H1 (cell line): ENCODE measurements around the gene L3MBTL1. TPM values are rescaled to one million over a fixed set of nuclear protein-coding genes. Genes with fewer than 3 reads are reported as not detected.

Source experiments
- CTCF ChIA-PET: fragments of 300-600 bp; sonication (Branson Sonifier 250); formaldehyde crosslinking; loops from one replicate; lab custom pipeline; 2021; ENCODE audit not compliant: partially characterized antibody; lab: Charles Lee
- POLR2A ChIA-PET: fragments of 300-600 bp; sonication (Branson Sonifier 250); formaldehyde crosslinking; loops from one replicate; lab custom pipeline; 2021; ENCODE audit warnings: inconsistent platforms; ENCODE audit not compliant: partially characterized antibody; lab: Charles Lee
- DNase-seq, 2 experiments: peaks; one replicate each; pipeline versions ENCODE4 v3.0.0 to v3.0.0-alpha.2; 2010 to 2022; ENCODE audit warnings: low spot score in 2 of 2, low read depth in 1 of 2, mixed read lengths in 1 of 2
- FAIRE-seq: peaks from 2 replicates; lab custom pipeline; 2011; peaks lifted over from hg19 to GRCh38; lab: Jason Lieb, UNC
- H2AFZ ChIP-seq: 2 replicates; pipeline ENCODE4 v1.8.1; 2012; ENCODE audit warnings: low read length, inconsistent platforms
- H2AK5ac ChIP-seq: 2 replicates; pipeline ENCODE4 v1.6.1; 2013; ENCODE audit warnings: low read depth, low read length
- H2BK120ac ChIP-seq: replicated peaks from 2 replicates; pipeline ENCODE3; 2013; ENCODE audit warnings: low read depth, low read length, inconsistent platforms
- H2BK12ac ChIP-seq: 2 replicates; pipeline ENCODE4 v1.6.1; 2013; ENCODE audit warnings: low read depth, low read length
- H2BK15ac ChIP-seq: 2 replicates; pipeline ENCODE4 v1.6.1; 2013; ENCODE audit warnings: low read length
- H2BK20ac ChIP-seq: 2 replicates; pipeline ENCODE4 v1.6.1; 2013; ENCODE audit warnings: low read length
- H2BK5ac ChIP-seq: 2 replicates; pipeline ENCODE4 v1.6.1; 2013; ENCODE audit warnings: low read depth, low read length
- H3K14ac ChIP-seq: 2 replicates; pipeline ENCODE4 v1.6.1; 2013; ENCODE audit warnings: inconsistent platforms; ENCODE audit not compliant: insufficient read length
- H3K18ac ChIP-seq: 2 replicates; pipeline ENCODE4 v1.6.1; 2013; ENCODE audit warnings: low read length; ENCODE audit errors: extremely low read depth
- H3K23ac ChIP-seq: 2 replicates; pipeline ENCODE4 v1.6.1; 2013; ENCODE audit warnings: inconsistent platforms; ENCODE audit not compliant: insufficient read length
- H3K23me2 ChIP-seq: 2 replicates; pipeline ENCODE4 v1.6.1; 2013; ENCODE audit warnings: low read depth, low read length
- H3K27ac ChIP-seq: 2 replicates; pipeline ENCODE4 v1.6.1; 2011; ENCODE audit warnings: low read depth, low read length, inconsistent platforms
- H3K27me3 ChIP-seq, 4 experiments: replicated peaks in 1 of 4; 1 replicate in 1 of 4; 2 replicates in 3 of 4; pipeline versions ENCODE4 v1.6.1 to v1.8.1; 2011 to 2013; ENCODE audit warnings: low read length in 3 of 4, mild to moderate bottlenecking in 3 of 4, inconsistent platforms in 2 of 4, mixed read lengths in 2 of 4, moderate library complexity in 1 of 4; ENCODE audit not compliant: control insufficient read depth in 3 of 4, insufficient read depth in 3 of 4; ENCODE audit errors: extremely low read depth in 1 of 4
- H3K36me3 ChIP-seq, 4 experiments: 2 replicates each; pipeline versions ENCODE4 v1.6.1 to v1.8.1; 2011 to 2013; ENCODE audit warnings: mild to moderate bottlenecking in 4 of 4, low read length in 3 of 4, moderate library complexity in 2 of 4, control low read depth in 1 of 4, inconsistent platforms in 1 of 4; ENCODE audit not compliant: insufficient read depth in 4 of 4, control insufficient read depth in 2 of 4
- H3K4ac ChIP-seq: replicated peaks from 2 replicates; pipeline ENCODE3; 2013; ENCODE audit warnings: low read length, low read depth, mixed read lengths, inconsistent platforms; ENCODE audit not compliant: insufficient read length
- H3K4me1 ChIP-seq, 4 experiments: replicated peaks in 1 of 4; 1 replicate in 1 of 4; 2 replicates in 3 of 4; pipeline versions ENCODE4 v1.6.1 to v1.8.1; 2011 to 2013; ENCODE audit warnings: low read length in 3 of 4, inconsistent platforms in 2 of 4, mixed read lengths in 1 of 4; ENCODE audit not compliant: insufficient read depth in 4 of 4, control insufficient read depth in 3 of 4
- H3K4me2 ChIP-seq, 2 experiments: 2 replicates each; pipeline versions ENCODE4 v1.6.1 to v1.8.1; 2011 to 2013; ENCODE audit warnings: low read depth in 2 of 2, low read length in 2 of 2, control low read depth in 1 of 2, inconsistent platforms in 1 of 2, mild to moderate bottlenecking in 1 of 2; ENCODE audit not compliant: insufficient read depth in 1 of 2
- H3K4me3 ChIP-seq, 4 experiments: fragments of 200-600, 300-600 bp in 1 of 4; sonication (generic), shearing (Covaris generic), sonication (Bioruptor Twin) in 1 of 4; 2 replicates each; pipeline versions ENCODE4 v1.5.1 to v1.8.1; 2011 to 2016; ENCODE audit warnings: low read length in 4 of 4, low read depth in 3 of 4, control low read depth in 2 of 4, inconsistent platforms in 2 of 4, mild to moderate bottlenecking in 2 of 4, mixed read lengths in 1 of 4, moderate library complexity in 1 of 4; ENCODE audit not compliant: insufficient read depth in 2 of 4; ENCODE audit errors: extremely low read depth in 1 of 4
- H3K56ac ChIP-seq: replicated peaks from 2 replicates; pipeline ENCODE3; 2013; ENCODE audit warnings: low read depth, mild to moderate bottlenecking, mixed read lengths, low read length, inconsistent platforms; ENCODE audit not compliant: insufficient read length
- H3K79me1 ChIP-seq: 2 replicates; pipeline ENCODE4 v1.6.1; 2013; ENCODE audit warnings: low read depth, low read length, control low read depth
- H3K79me2 ChIP-seq, 2 experiments: 2 replicates each; pipeline versions ENCODE4 v1.6.1 to v1.8.1; 2012 to 2013; ENCODE audit warnings: low read length in 2 of 2, mild to moderate bottlenecking in 2 of 2, inconsistent platforms in 1 of 2; ENCODE audit not compliant: insufficient read depth in 2 of 2, control insufficient read depth in 1 of 2
- H3K9ac ChIP-seq, 4 experiments: replicated peaks in 1 of 4; 1 replicate in 1 of 4; 2 replicates in 3 of 4; pipeline versions ENCODE4 v1.6.1 to v1.8.1; 2011 to 2013; ENCODE audit warnings: low read depth in 3 of 4, low read length in 3 of 4, control low read depth in 2 of 4, mild to moderate bottlenecking in 2 of 4, moderate library complexity in 2 of 4, inconsistent platforms in 1 of 4; ENCODE audit errors: extremely low read depth in 1 of 4
- H3K9me3 ChIP-seq, 2 experiments: 2 replicates each; pipeline versions ENCODE4 v1.6.1 to v1.8.1; 2012 to 2013; ENCODE audit warnings: mild to moderate bottlenecking in 2 of 2, moderate library complexity in 2 of 2, control low read depth in 1 of 2, inconsistent platforms in 1 of 2, low read depth in 1 of 2, low read length in 1 of 2, mixed read lengths in 1 of 2; ENCODE audit not compliant: insufficient read depth in 2 of 2
- H4K20me1 ChIP-seq, 2 experiments: replicated peaks in 1 of 2; 2 replicates each; pipeline versions ENCODE3 to v1.8.1; 2011 to 2013; ENCODE audit warnings: inconsistent platforms in 2 of 2, low read length in 2 of 2, mild to moderate bottlenecking in 1 of 2; ENCODE audit not compliant: insufficient read depth in 2 of 2, control insufficient read depth in 1 of 2
- H4K5ac ChIP-seq: 2 replicates; pipeline ENCODE4 v1.6.1; 2013; ENCODE audit warnings: low read length, low read depth, mixed read lengths, inconsistent platforms; ENCODE audit not compliant: insufficient read length
- H4K8ac ChIP-seq: 2 replicates; pipeline ENCODE4 v1.8.0; 2013; ENCODE audit warnings: mild to moderate bottlenecking, moderate library complexity, low read length, inconsistent platforms; ENCODE audit not compliant: insufficient read depth; ENCODE audit errors: extremely low read depth
- H4K91ac ChIP-seq: replicated peaks from 2 replicates; pipeline ENCODE3; 2013; ENCODE audit warnings: low read length, mixed read lengths, inconsistent platforms; ENCODE audit not compliant: insufficient read length
- BACH1 ChIP-seq: IDR thresholded peaks from 2 replicates; pipeline ENCODE4 v1.6.1; 2012; ENCODE audit warnings: low read length, improper control_type of control experiment
- CHD2 ChIP-seq: IDR thresholded peaks from 2 replicates; pipeline ENCODE4 v1.6.1; 2012; ENCODE audit warnings: low read length, improper control_type of control experiment
- EZH2 ChIP-seq: fragments of 200-600 bp; sonication (generic); IDR thresholded peaks from 2 replicates; pipeline ENCODE4 v1.7.1; 2012; ENCODE audit warnings: low read depth, mild to moderate bottlenecking, moderate library complexity, low read length, inconsistent platforms; ENCODE audit not compliant: severe bottlenecking
- SRF ChIP-seq: IDR thresholded peaks from 2 replicates; pipeline ENCODE4 v1.6.1; 2011; ENCODE audit warnings: mild to moderate bottlenecking, low read depth, low read length, moderate library complexity
- TCF12 ChIP-seq: IDR thresholded peaks from 2 replicates; pipeline ENCODE4 v1.6.1; 2011; ENCODE audit warnings: low read depth, mild to moderate bottlenecking, low read length
- WGBS, 2 experiments: shearing (Covaris generic) in 1 of 2; methylation state at CpG; one replicate each; pipeline versions ENCODE4 v1.1.6 to v1.1.7; 2013 to 2015; ENCODE audit warnings: low lambda C conversion rate in 2 of 2, mixed read lengths in 2 of 2, inconsistent platforms in 1 of 2, low coverage in 1 of 2, missing lambda C conversion rate in 1 of 2; ENCODE audit not compliant: insufficient replicate concordance in 2 of 2, insufficient coverage in 1 of 2, insufficient read length in 1 of 2; ENCODE audit errors: extremely low coverage in 1 of 2, missing lambda C conversion rate in 1 of 2; 5-methylcytosine and 5-hydroxymethylcytosine counted together
- polyA plus RNA-seq, 7 experiments: library from polyadenylated mRNA; depleted of rRNA in 3 of 7; stranded (reverse) in 5 of 7; unstranded in 2 of 7; fragments of >200 nt in 5 of 7; fragments of 200-250 nt in 2 of 7; gene quantifications; 1 replicate in 5 of 7; 2 replicates in 1 of 7; 4 replicates in 1 of 7; pipeline versions ENCODE4 v1.2.1 to v1.2.3, GENCODE V29; 2011 to 2013; ENCODE audit warnings: missing spikeins in 2 of 7, mixed read lengths in 2 of 7
- total RNA-seq: library from RNA; stranded (reverse); fragmentation: NEBNext Ultra II Directional; extraction: Animal tissue kit (Norgen Biotek cat#: 25700); gene quantifications from 2 replicates; pipeline ENCODE4 v1.2.1, GENCODE V29; 2021

L3MBTL1 gene
- total and polyA plus RNA-seq, 2 of the 8 experiments (the other 6 are each of a cell fraction or from before 2014, with no cell fraction given), result 11.9 to 17.0 TPM

- H2AFZ ChIP-seq, result no peak overlapping the region
- WGBS, 2 experiments, result 88 to 100% methylated on average over 1 of the region's 1 CpG
- H3K27ac ChIP-seq, result no peak overlapping the region
- TF ChIP-seq BACH1 (no peak), SRF (no peak), EZH2 (no peak), TCF12 (no peak), CHD2 (no peak)
- no peak overlapping the region for H3K9ac ChIP-seq
- H4K91ac ChIP-seq, result no peak overlapping the region
- H3K4me3 ChIP-seq, result no peak overlapping the region
- H3K9me3 ChIP-seq, result no peaks in the 10 kb centered on the region
- H2BK120ac ChIP-seq, result no peak overlapping the region
- no peak overlapping the region for H2BK20ac ChIP-seq
- no peak overlapping the region for H3K23ac ChIP-seq
- H2AK5ac ChIP-seq, result no peak overlapping the region
- H4K20me1 ChIP-seq, result no peaks in the 10 kb centered on the region
- CTCF ChIA-PET, result no interaction called here
- no peak for DNase-seq
- H4K8ac ChIP-seq, result no peak overlapping the region
- H3K4me2 ChIP-seq, result no peak overlapping the region
- POLR2A ChIA-PET, result interaction anchor here (0.7 to 1.0 kb wide), 2 partner anchors 18 to 54 kb away, joined by 3 read pairs; partner anchors contain the start of gene SRSF6
- no peak overlapping the region for H2BK5ac ChIP-seq
- peaks cover 0 to 14% of the 10 kb centered on the region in 2 experiments; a peak in 1 of 4 replicates for H3K79me2 ChIP-seq
- H3K4ac ChIP-seq, result no peak overlapping the region
- no peaks in the 10 kb centered on the region for H3K79me1 ChIP-seq
- no peak for FAIRE-seq
- H3K4me1 ChIP-seq, result peaks cover 2 to 5% (median 5%) of the 10 kb centered on the region in 4 experiments; a peak in 6 of 7 replicates
- H3K36me3 ChIP-seq, result peaks cover 0 to 5% (median 0%) of the 10 kb centered on the region in 4 experiments; a peak in 1 of 8 replicates
- peaks cover 8% of the 10 kb centered on the region; the same call in 1 of the 2 replicates for H3K23me2 ChIP-seq
- no peak overlapping the region for H3K56ac ChIP-seq
- H4K5ac ChIP-seq, result no peak overlapping the region
- H2BK15ac ChIP-seq, result no peak overlapping the region
- no peak overlapping the region for H2BK12ac ChIP-seq
- H3K14ac ChIP-seq, result no peak overlapping the region
- peaks cover under 1 to 8% (median 5%) of the 10 kb centered on the region in 4 experiments for H3K27me3 ChIP-seq
- no peak overlapping the region for H3K18ac ChIP-seq
Observed at GRCh38 chr20:43511879-43512278, 4.4 kb downstream of the L3MBTL1 start.
